Stimulated activated CD8-positive, alpha-beta memory T cell treated with anti-CD3 and anti-CD28 coated beads, Interleukin-15, amount 100 ng/mL, for 1 hour (primary cell): ENCODE measurements around the gene IRF4.

Experiments
- DNase-seq: peaks from one replicate; pipeline ENCODE4 v3.0.0-alpha.2; 2020; ENCODE audit warnings: low read depth

IRF4 gene

GRCh38 chr6:381742-382461 lies 9.7 kb upstream of the IRF4 start:
- DNase-seq: no peak

DNA sequence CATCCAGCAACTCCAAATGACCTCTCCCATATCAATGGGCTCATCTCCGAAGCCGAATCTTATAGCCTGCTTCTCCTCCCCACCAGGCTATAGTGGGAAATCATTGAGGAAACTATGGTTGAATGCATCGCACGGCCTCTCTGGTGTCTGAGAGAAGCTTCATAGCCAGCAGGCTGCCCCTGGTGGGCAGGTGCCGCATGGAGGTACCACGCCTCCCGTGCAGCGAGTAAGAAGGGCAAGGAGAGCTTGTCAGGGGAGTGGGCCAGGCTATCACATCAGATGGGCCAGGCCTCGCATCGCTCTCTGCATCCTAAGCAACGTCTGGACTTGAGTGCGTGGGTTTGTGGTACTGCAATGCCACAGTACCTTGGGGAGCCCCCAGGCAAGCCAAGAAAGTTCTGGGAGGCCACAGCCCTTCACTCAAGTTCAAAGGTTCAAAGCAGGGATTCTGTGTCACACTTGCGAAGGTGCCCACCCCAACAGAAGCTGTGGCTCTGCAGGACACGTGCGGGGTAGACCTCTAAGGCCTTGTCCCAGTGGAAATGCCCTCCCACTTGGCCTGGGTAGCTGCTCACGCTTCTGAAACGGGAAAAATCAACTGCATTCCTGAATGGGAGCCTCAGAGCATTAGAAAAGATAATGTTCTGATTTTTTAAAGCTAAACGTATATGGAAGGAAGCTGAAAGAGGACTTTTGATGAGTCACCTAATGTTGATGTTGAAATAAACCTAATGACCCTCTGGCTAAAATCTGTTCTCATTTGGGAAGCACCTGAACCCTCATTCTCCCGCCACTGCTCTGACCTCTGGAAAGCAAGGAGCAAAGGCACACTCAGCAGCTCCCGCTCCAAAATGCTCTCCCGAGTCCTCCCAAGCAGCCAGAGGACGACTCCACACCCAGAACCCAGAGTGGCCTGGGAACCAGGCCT lies 8.4 kb upstream of the IRF4 start:
- no peak for DNase-seq

GRCh38 chr6:383856-384255 lies 7.7 kb upstream of the IRF4 start:
- DNase-seq: no peak

DNA sequence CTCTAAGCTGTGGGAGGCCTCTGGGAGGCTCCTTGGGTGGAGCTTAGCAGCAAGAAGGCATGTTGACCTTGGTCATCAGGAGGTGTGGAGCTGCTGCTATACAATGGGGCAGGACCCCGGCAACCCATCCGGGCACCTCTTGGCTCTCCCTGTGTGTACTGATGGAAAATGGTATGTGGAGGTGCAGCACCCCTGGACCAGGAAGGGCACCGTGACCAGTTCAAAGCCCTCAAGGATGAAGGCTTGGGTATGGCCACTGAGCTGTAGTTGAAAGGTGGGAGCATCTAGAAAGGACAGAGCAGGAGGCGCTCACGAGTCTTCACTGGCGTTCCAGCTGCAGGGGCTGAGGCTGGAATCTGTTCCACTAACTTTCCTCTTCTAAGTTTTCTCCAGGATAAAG lies 6.7 kb upstream of the IRF4 start:
- DNase-seq: no peak

- no peak for DNase-seq
These were observed 5.9 kb upstream of the IRF4 start for GRCh38 chr6:385614-386013.

GRCh38 chr6:386688-387266 lies 4.8 kb upstream of the IRF4 start:
- DNase-seq: no peak

GRCh38 chr6:387293-387741 lies 4.2 kb upstream of the IRF4 start:
- DNase-seq: no peak

DNA sequence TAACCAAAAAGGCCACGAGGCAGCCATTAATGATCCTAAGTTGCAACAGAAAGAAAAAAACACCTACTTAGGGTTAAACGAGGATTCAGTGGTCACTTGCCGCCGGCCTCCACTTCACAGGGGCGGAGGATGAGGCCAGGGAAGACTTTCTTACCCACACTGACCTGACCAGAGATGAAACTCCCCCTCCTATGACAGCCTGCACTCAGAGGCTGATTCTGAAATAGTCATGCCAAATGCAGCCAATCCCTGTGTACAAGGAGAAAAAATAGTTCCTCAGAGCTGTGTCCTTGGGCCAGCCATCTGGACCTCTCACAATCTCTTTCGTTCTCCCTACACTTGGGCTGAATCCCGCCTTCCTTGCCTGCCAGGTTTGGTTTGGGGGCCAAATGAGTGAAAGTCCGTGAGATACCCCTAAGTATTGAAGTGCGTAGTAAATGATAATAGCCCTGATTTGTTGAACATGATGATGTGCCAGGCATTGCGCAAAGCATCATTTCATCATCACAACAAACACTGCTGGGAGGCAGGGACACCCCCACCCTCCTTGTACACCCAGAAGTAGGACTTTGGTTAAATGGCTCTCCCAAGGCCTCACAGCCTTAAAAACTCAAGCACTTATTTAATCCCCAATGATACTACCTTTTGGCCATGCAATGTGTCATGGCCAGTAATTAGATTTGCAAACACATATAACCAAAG lies 3.2 kb upstream of the IRF4 start:
- no peak for DNase-seq

GRCh38 chr6:389143-389542 lies 2.4 kb upstream of the IRF4 start:
- no peak for DNase-seq

DNA sequence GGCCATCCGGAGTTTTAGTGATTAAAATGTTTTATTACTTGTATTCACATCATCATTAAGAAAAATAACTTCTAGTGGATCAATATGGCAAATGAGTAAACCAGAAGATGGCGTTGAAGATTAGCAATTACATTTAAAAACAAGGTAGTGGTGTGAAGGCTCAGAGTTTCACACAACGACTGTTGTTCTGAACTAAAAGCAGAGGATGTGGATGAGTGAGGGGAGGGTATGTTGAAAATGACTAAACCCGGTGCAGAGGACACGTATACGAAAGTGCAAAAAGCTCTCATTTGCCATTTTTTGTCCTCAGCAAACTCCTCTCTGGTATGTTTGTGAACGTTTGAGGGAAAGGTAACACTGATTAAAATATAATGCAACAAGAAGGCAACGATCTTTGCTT lies 1.9 kb upstream of the IRF4 start:
- DNase-seq: no peak

GRCh38 chr6:390914-391558 lies 516 bp upstream of the IRF4 start:
- no peak for DNase-seq

DNA sequence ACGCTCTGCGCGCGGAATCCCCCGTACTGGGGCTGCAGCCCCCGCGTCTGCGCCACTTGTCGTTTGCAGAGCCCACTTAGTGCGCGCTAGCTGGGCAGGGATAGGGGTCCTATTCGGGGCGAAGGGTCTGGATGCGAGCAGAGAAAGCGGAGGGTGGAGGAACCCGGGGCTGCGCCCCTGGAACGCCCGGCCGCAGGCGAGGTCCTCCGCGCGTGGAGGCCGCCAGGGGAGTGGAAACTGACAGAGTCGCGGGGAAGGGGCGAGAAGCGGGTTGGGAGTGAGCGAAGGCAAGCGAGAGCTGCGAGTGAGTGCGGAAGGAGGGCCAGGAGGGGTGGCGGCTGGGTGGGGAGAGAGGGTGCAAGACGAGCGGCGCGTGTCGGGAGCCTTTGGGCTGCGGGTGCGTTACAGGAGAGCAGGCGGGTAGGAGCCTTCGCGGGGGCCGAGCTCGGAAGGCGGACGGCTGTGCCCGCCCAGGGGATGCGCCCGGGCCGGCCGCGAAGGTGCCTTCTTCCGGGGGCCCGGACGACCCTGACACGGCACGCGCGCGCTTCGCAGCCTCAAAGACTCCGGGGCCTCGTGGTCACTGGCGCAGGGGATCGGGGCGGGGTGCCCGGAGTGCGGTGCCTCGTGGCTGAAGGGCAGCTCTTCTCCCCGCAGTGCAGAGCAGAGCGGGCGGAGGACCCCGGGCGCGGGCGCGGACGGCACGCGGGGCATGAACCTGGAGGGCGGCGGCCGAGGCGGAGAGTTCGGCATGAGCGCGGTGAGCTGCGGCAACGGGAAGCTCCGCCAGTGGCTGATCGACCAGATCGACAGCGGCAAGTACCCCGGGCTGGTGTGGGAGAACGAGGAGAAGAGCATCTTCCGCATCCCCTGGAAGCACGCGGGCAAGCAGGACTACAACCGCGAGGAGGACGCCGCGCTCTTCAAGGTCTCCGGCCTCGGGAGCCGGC lies 1.2 kb downstream of the IRF4 start:
- DNase-seq: no peak

GRCh38 chr6:393391-394221 lies 2.1 kb downstream of the IRF4 start:
- DNase-seq: no peak

- DNase-seq: no peak
These were observed 3.2 kb downstream of the IRF4 start for GRCh38 chr6:394641-395289.

DNA sequence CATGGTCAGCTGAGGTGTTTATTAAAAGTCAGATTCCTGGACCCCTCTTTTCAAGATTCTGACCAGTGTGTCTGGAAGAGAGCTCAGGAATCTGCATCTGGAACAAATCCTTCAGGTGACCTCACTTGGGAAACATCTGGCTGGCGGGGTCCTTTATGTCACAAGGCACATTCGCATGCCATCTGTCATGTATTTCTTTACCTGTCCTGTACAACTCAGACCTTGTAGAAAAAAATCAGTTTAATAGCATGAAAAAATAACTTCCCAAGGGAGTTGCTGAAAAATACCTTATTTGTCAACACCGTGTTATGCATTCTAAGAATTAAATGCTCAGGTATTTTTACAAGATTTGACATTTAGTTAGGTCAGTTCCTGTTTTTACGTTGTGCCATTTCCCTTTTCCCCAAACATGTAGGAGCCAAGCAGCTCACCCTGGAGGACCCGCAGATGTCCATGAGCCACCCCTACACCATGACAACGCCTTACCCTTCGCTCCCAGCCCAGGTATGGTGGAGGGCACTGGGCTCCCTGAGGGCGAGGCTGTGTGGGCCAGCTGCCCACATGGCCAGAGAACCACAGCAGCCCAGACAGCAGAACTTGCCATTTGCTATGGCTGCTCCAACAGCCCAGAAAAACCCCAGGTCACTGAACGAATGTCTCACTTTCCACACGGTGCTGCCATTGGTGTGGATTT lies 4.0 kb downstream of the IRF4 start:
- no peak for DNase-seq

- DNase-seq: no peak
These were observed 4.6 kb downstream of the IRF4 start for GRCh38 chr6:396126-396520.

- DNase-seq: no peak
These were observed 5.5 kb downstream of the IRF4 start for GRCh38 chr6:397056-397455.

DNA sequence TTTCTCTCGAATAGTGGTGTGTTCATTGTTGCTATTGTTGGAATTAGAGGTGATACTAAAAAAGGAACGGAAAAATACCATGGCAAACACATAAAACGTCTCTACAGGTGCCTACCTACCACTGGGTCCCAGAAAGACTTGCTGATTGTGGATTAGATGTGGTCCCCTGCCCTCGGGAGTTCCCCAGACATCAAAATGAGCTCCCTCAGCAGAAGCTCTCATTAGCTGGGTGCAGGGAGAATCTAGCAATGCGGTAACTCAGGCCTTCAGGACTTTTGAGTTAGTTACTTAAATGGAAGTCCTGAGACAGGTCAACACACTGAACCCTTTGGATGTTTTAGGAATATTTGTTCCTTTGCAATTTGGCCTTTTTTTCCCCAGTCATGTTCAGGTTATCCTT lies 6.1 kb downstream of the IRF4 start:
- no peak for DNase-seq

DNA sequence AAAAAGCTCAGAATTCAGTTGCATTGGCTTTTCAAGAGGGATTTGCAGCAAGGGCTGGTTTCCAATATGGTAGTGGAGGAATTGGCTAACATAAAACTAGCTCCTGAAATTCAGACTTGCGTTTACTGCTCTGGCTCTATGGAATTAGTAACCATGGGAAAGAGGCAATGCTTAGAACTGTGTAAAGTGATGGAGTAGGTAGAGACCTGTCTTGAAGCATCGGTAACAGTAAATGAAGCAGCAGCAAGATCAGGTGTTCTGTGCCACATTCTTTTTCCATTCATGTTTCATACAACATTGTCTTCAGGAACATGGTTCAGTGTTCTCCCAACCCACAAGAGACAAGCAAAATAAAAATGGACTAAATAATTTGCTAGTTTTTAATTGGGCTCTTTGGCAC lies 6.5 kb downstream of the IRF4 start:
- DNase-seq: no peak
